Fibroblast of lung (primary cell): ENCODE data around the gene NCAN. TPM values are rescaled to one million over a fixed set of nuclear protein-coding genes. Genes with fewer than 3 reads are reported as not detected.

Experiments used
- DNase-seq, 2 donors: peaks; one replicate each; pipeline versions ENCODE4 v3.0.0 to v3.0.0-alpha.2; 2010; ENCODE audit warnings: low read depth in 2 of 2
- H2AFZ ChIP-seq: 2 replicates; pipeline ENCODE4 v1.5.1; 2012; ENCODE audit warnings: low read length, control low read depth, inconsistent platforms
- H3K27ac ChIP-seq: 2 replicates; pipeline ENCODE4 v1.5.1; 2011; ENCODE audit warnings: low read length, control low read depth; ENCODE audit not compliant: insufficient read depth
- H3K27me3 ChIP-seq: 2 replicates; pipeline ENCODE4 v1.5.1; 2011; ENCODE audit warnings: mild to moderate bottlenecking, low read length; ENCODE audit not compliant: control insufficient read depth, insufficient read depth
- H3K36me3 ChIP-seq: 2 replicates; pipeline ENCODE4 v1.5.1; 2011; ENCODE audit warnings: low read length; ENCODE audit not compliant: control insufficient read depth, insufficient read depth
- H3K4me1 ChIP-seq: 2 replicates; pipeline ENCODE4 v1.5.1; 2011; ENCODE audit warnings: low read length; ENCODE audit not compliant: control insufficient read depth, insufficient read depth; ENCODE audit errors: extremely low read depth
- H3K4me2 ChIP-seq: 2 replicates; pipeline ENCODE4 v1.5.1; 2011; ENCODE audit warnings: low read length, control low read depth; ENCODE audit not compliant: insufficient read depth; ENCODE audit errors: extremely low read depth
- H3K4me3 ChIP-seq, 4 experiments: fragments of 200-600 bp in 1 of 4; sonication (generic) in 1 of 4; replicated peaks in 1 of 4; 2 replicates each; pipeline ENCODE4 v1.5.1; 2011 to 2016; ENCODE audit warnings: low read length in 4 of 4, low read depth in 3 of 4, mild to moderate bottlenecking in 3 of 4, control low read depth in 2 of 4, inconsistent platforms in 1 of 4, mixed read lengths in 1 of 4; ENCODE audit not compliant: insufficient read depth in 1 of 4; ENCODE audit errors: control extremely low read depth in 1 of 4
- H3K79me2 ChIP-seq: 2 replicates; pipeline ENCODE4 v1.5.1; 2012; ENCODE audit warnings: mild to moderate bottlenecking, low read length, inconsistent platforms; ENCODE audit not compliant: control insufficient read depth, insufficient read depth
- H3K9ac ChIP-seq: 2 replicates; pipeline ENCODE4 v1.5.1; 2011; ENCODE audit warnings: mild to moderate bottlenecking, low read length, control low read depth; ENCODE audit not compliant: insufficient read depth
- H3K9me3 ChIP-seq: 2 replicates; pipeline ENCODE4 v1.5.1; 2012; ENCODE audit warnings: low read depth, low read length; ENCODE audit not compliant: control insufficient read depth, insufficient read depth
- H4K20me1 ChIP-seq: 2 replicates; pipeline ENCODE4 v1.5.1; 2011; ENCODE audit warnings: low read length; ENCODE audit not compliant: control insufficient read depth, insufficient read depth; ENCODE audit errors: extremely low read depth
- CTCF ChIP-seq, 2 donors: IDR thresholded peaks in 1 of 2; conservative IDR thresholded peaks in 1 of 2; 1 replicate in 1 of 2; 2 replicates in 1 of 2; pipeline ENCODE4 v1.5.1; 2011 to 2012; ENCODE audit warnings: low read length in 2 of 2, control low read depth in 1 of 2, inconsistent platforms in 1 of 2, low read depth in 1 of 2, mild to moderate bottlenecking in 1 of 2
- EZH2 ChIP-seq: IDR thresholded peaks from 2 replicates; pipeline ENCODE4 v1.5.1; 2012; ENCODE audit warnings: low read length, control low read depth, mild to moderate bottlenecking; ENCODE audit errors: missing control alignments
- polyA plus RNA-seq, 2 donors: library from polyadenylated mRNA; depleted of rRNA in 1 of 2; stranded (reverse) in 1 of 2; unstranded in 1 of 2; fragments of >200 nt; gene quantifications; 2 replicates each; pipeline ENCODE4 v1.2.1, GENCODE V29; 2011 to 2012; ENCODE audit warnings: missing spikeins in 1 of 2
- total RNA-seq: library from RNA; depleted of rRNA; stranded (reverse); fragments of >200 nt; gene quantifications from 2 replicates; pipeline ENCODE4 v1.2.1, GENCODE V29; 2014

NCAN gene
- total and polyA plus RNA-seq, 2 donors (not counting 1 experiment from before 2014, with no cell fraction given) = under 0.01 TPM; not detected in 1

DNA sequence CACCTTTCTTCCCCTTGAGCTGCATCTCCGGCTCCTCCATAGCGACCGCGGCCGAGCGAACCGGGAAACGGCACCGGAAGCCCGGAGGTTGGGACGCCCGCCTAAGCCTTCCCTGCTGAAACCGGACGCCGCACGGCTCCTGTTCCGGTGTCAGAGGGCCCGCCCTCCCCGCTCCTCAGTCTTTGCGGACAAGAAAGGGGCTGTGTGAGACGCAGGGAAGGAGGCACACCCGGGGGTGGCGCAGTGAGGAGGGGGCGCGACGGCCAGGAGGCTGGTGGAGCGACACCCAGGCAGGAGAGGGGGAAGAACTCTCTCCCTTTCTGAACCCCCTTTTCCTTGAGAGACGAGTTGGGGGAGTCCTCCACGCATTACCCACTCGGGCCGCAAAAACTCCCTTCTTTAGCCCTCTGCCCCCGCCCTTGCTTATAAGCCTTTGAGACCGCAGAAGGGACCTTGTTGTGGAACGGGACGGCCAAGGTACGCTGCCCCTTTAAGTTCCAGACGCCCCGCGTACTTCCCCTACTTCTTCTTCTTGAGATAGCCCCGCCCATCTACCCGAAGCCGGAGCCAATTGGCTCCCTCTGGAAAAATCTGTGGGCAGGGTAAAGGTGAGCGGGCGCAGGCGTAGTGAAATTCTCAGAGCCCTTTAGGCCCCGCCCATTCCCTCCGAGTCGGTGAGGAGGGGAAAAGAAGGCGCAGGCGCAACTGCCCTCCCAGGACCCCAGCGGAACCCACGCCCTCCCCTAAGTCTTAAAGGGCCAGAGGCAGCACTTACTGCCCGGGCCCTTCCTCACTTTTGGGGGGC, 19.5 kb upstream of the NCAN start, which contains the start of the genes BORCS8 and RFXANK:
TSS of gene BORCS8 (minus strand) at position 75 of the 805 bp plus-strand sequence. CDS start at position 40, 35 bp downstream.
TSS of gene RFXANK (plus strand) at position 181 of the 805 bp plus-strand sequence. CDS start 1,689 bp downstream, outside the sequence.
- TF ChIP-seq CTCF (conservative IDR thresholded peaks at IDR 0.05 in 1 of 2, IDR thresholded peaks at IDR 0.05 in 1 of 2; ENCODE audit: low read depth in 1 of 2, low read length in 2 of 2) = no peak
- Histone ChIP-seq H2AFZ (peak within 1 kb of the TSS; percentile 82), H3K27ac (peak within 1 kb of the TSS; percentile 91), H3K36me3 (peaks cover 5% of the 10 kb centered on the region), H3K27me3 (no peaks in the 10 kb centered on the region), H3K9ac (peak within 1 kb of the TSS; percentile 82), H3K9me3 (no peaks in the 10 kb centered on the region), H3K79me2 (peaks cover 33% of the 10 kb centered on the region), H4K20me1 (no peaks in the 10 kb centered on the region), H3K4me1 (peaks cover 6% of the 10 kb centered on the region), H3K4me3 (peak within 1 kb of the TSS; percentile 76 to 99 (median 89)), H3K4me2 (peak within 1 kb of the TSS; percentile 93)
- peak; percentile 98 to 99 for DNase-seq

DNA sequence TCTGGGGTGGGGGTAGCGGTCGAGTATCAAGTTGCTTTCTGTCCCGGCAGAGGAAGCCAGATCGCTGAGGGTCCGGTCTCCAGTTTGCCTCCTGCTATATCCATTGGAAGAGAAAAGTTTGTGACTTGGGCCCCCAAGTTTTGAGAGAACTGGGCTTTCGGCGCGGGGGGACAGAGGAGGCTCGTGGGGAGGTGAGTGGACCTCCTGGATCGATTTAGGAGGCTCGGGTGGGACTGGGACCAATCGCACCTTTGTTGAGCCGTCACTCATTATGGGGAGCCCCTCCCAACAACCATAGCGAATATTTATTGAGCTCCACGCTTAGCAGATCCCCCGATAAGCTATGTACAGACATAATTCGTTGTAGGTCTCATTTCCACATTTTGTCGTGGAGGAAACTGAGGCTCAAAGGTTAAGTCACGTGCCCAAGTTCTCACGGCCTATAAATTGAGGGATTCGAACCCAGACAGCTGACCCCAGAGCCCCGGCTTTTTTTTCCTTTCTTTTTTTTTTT, 18.8 kb upstream of the NCAN start:
- H3K36me3 ChIP-seq = peaks cover 5% of the 10 kb centered on the region
- peak overlapping the region; percentile 77 for H2AFZ ChIP-seq
- no peaks in the 10 kb centered on the region for H3K27me3 ChIP-seq
- no peak for DNase-seq
- H4K20me1 ChIP-seq = no peaks in the 10 kb centered on the region
- peak overlapping the region; percentile 68 for H3K4me2 ChIP-seq
- peaks cover 33% of the 10 kb centered on the region for H3K79me2 ChIP-seq
- H3K4me1 ChIP-seq = peaks cover 6% of the 10 kb centered on the region
- no peaks in the 10 kb centered on the region for H3K9me3 ChIP-seq
- H3K27ac ChIP-seq = peak overlapping the region; percentile 69
- peak overlapping the region; percentile 72 to 99 (median 78) for H3K4me3 ChIP-seq
- no peak for TF ChIP-seq EZH2
- TF ChIP-seq CTCF (conservative IDR thresholded peaks at IDR 0.05 in 1 of 2, IDR thresholded peaks at IDR 0.05 in 1 of 2; ENCODE audit: low read depth in 1 of 2, low read length in 2 of 2) = no peak
- peak overlapping the region; percentile 56 for H3K9ac ChIP-seq

GRCh38 chr19:19193926-19194325, 17.8 kb upstream of the NCAN start:
- Histone ChIP-seq H3K4me3 (peak overlapping the region in 3 of 4 experiments; percentile 72 to 99 (median 76)), H3K27me3 (no peaks in the 10 kb centered on the region), H3K4me2 (peak overlapping the region; percentile 68), H3K9me3 (no peaks in the 10 kb centered on the region), H3K4me1 (peaks cover 6% of the 10 kb centered on the region), H3K79me2 (peaks cover 31% of the 10 kb centered on the region), H3K27ac (no peak overlapping the region), H4K20me1 (no peaks in the 10 kb centered on the region), H2AFZ (no peak overlapping the region), H3K9ac (no peak overlapping the region), H3K36me3 (peaks cover 13% of the 10 kb centered on the region)
- no peak for TF ChIP-seq EZH2
- no peak for TF ChIP-seq CTCF (conservative IDR thresholded peaks at IDR 0.05 in 1 of 2, IDR thresholded peaks at IDR 0.05 in 1 of 2; ENCODE audit: low read depth in 1 of 2, low read length in 2 of 2)
- DNase-seq = no peak
